Right lobe of liver (tissue), 6 donors: ENCODE results near the gene MPG. TPM values are rescaled to one million over a fixed set of nuclear protein-coding genes. Genes with fewer than 3 reads are reported as not detected.
"Not testable (repeated sequence)": the region's sequence is repeated elsewhere in the genome, so short reads cannot be mapped to it uniquely, and the experiment has no call there.

Experiments used
- ATAC-seq, 4 donors: fragments of 200-7000 bp; cut with Tn5 transposase; one replicate each; pipeline ENCODE4 v1.9.1; 2020; ENCODE audit warnings: mild to moderate bottlenecking in 4 of 4, moderate library complexity in 4 of 4
- DNase-seq, 3 donors: peaks; one replicate each; pipeline ENCODE4 v3.0.0-alpha.2; 2020
- H3K27ac ChIP-seq, 3 donors: fragments of 200-600 bp; one replicate each; pipeline ENCODE4 v1.8.0; 2022
- H3K27me3 ChIP-seq, 2 donors: fragments of 200-600 bp; one replicate each; pipeline ENCODE4 v1.8.0; 2022
- H3K36me3 ChIP-seq, 4 donors: fragments of 200-600 bp; sonication (generic) in 1 of 4; one replicate each; pipeline versions ENCODE4 v1.5.1 to v1.8.0; 2017 to 2022; ENCODE audit warnings: control low read depth in 1 of 4
- H3K4me1 ChIP-seq, 4 donors: fragments of 200-600 bp; sonication (generic) in 1 of 4; one replicate each; pipeline versions ENCODE4 v1.5.1 to v1.8.0; 2017 to 2022; ENCODE audit warnings: control low read depth in 1 of 4
- H3K4me3 ChIP-seq, 3 donors: fragments of 200-600 bp; one replicate each; pipeline ENCODE4 v1.8.0; 2022
- H3K9me3 ChIP-seq, 4 donors: fragments of 200-600 bp; sonication (generic) in 1 of 4; one replicate each; pipeline versions ENCODE4 v1.5.1 to v1.8.0; 2017 to 2022; ENCODE audit warnings: control low read depth in 1 of 4
- CTCF ChIP-seq, 4 donors: fragments of 200-600 bp in 3 of 4; fragments of 450-650 bp in 1 of 4; IDR thresholded peaks; one replicate each; pipeline versions ENCODE4 v1.5.1 to v1.8.0; 2016 to 2022; ENCODE audit warnings: antibody characterized with exemption in 4 of 4, mild to moderate bottlenecking in 2 of 4
- POLR2A ChIP-seq: fragments of 450-650 bp; IDR thresholded peaks from one replicate; pipeline ENCODE4 v1.6.1; 2017; ENCODE audit warnings: antibody characterized with exemption, mild to moderate bottlenecking
- WGBS: methylation state at CpG from one replicate; pipeline ENCODE4 v1.1.6; 2018; ENCODE audit warnings: low coverage, low lambda C conversion rate; ENCODE audit not compliant: insufficient coverage; ENCODE audit errors: missing lambda C conversion rate; 5-methylcytosine and 5-hydroxymethylcytosine counted together
- intact Hi-C, 2 donors: fragments of 100-400 bp; cut with DNase I; formaldehyde crosslinking; loops; one replicate each; pipeline versions ENCODE4 v1.11.2 to v1.14.1; 2022
- total RNA-seq, 6 experiments: library from RNA; depleted of rRNA in 2 of 6; stranded (reverse); fragments of >200 nt in 2 of 6; fragmentation: NEBNext Ultra II Directional in 3 of 6; extraction: Animal tissue kit (Norgen Biotek cat#: 25700) in 3 of 6; gene quantifications; one replicate each; pipeline versions ENCODE4 v1.1.0 to v1.2.4, GENCODE V29; 2016 to 2023
- donor health status: DM: no; HTN: yes; CAD: no.
- donor health status: DM: no; HTN: no; CAD: no.
- donor health status: DM: no; HTN: no; CAD: no.
- donor health status: DM: no; HTN: yes; CAD: no.
- donor health status: DM: no; HTN: yes; CAD: no.

The MPG gene
- total RNA-seq, 6 experiments from 2014 or later: 20.7 to 76.4 (median 26.9) TPM

- intact Hi-C loops: no loop called here
- TF ChIP-seq CTCF (IDR thresholded peaks at IDR 0.05): no peak
- no peak for TF ChIP-seq POLR2A
- no peak overlapping the region for H3K27ac ChIP-seq
- ATAC-seq (peak in 1 of 4 donors; percentile 26), DNase-seq (no peak)
- 73% methylated on average over 2 of the region's 3 CpGs for WGBS
- no peaks in the 10 kb centered on the region for H3K27me3 ChIP-seq
- no peak overlapping the region for H3K4me3 ChIP-seq
- H3K36me3 ChIP-seq: peaks cover 0 to 15% (median 0%) of the 10 kb centered on the region in 4 donors
- no peaks in the 10 kb centered on the region for H3K4me1 ChIP-seq
- H3K9me3 ChIP-seq: no peaks in the 10 kb centered on the region
Measured at GRCh38 chr16:119835-120491, 41.9 kb downstream of the MPG start.

GRCh38 chr16:120756-121155 is 42.7 kb downstream of the MPG start:
- intact Hi-C loops: no loop called here
- H3K4me1 ChIP-seq: no peaks in the 10 kb centered on the region
- DNase-seq: no peak
- no peaks in the 10 kb centered on the region for H3K9me3 ChIP-seq
- ATAC-seq: no peak
- WGBS: 93% methylated on average over 2 of the region's 2 CpGs
- H3K27ac ChIP-seq: no peak overlapping the region
- no peak for TF ChIP-seq CTCF (IDR thresholded peaks at IDR 0.05)
- TF ChIP-seq POLR2A: no peak
- H3K36me3 ChIP-seq: peaks cover 0 to 13% (median 0%) of the 10 kb centered on the region in 4 donors
- H3K27me3 ChIP-seq: no peaks in the 10 kb centered on the region
- H3K4me3 ChIP-seq: no peak overlapping the region

GRCh38 chr16:122361-122760 is 44.3 kb downstream of the MPG start:
- ATAC-seq (no peak), DNase-seq (no peak)
- no peaks in the 10 kb centered on the region for H3K9me3 ChIP-seq
- H3K27ac ChIP-seq: no peak overlapping the region
- no peaks in the 10 kb centered on the region for H3K4me1 ChIP-seq
- intact Hi-C loops: no loop called here
- TF ChIP-seq POLR2A (no peak), CTCF (IDR thresholded peaks at IDR 0.05) (no peak)
- WGBS: 57% methylated on average over 1 of the region's 1 CpG
- peaks cover 0 to 6% (median 0%) of the 10 kb centered on the region in 4 donors for H3K36me3 ChIP-seq
- no peak overlapping the region for H3K4me3 ChIP-seq
- no peaks in the 10 kb centered on the region for H3K27me3 ChIP-seq

GRCh38 chr16:123558-124350 is 45.7 kb downstream of the MPG start:
- H3K9me3 ChIP-seq, H3K27ac ChIP-seq, DNase-seq, H3K4me1 ChIP-seq, H3K36me3 ChIP-seq, H3K27me3 ChIP-seq, H3K4me3 ChIP-seq, intact Hi-C loops, ATAC-seq: not testable (repeated sequence)
- WGBS: 77% methylated on average over 11 of the region's 19 CpGs

- H3K4me3 ChIP-seq: no peak overlapping the region
- no peaks in the 10 kb centered on the region for H3K27me3 ChIP-seq
- ATAC-seq (no peak), DNase-seq (no peak)
- no peaks in the 10 kb centered on the region for H3K9me3 ChIP-seq
- H3K36me3 ChIP-seq: peaks cover 0 to 6% (median 0%) of the 10 kb centered on the region in 4 donors
- H3K27ac ChIP-seq: no peak overlapping the region
- no peak for TF ChIP-seq CTCF (IDR thresholded peaks at IDR 0.05)
- TF ChIP-seq POLR2A: no peak
- WGBS: no CpG with 5 or more reads among the region's 3 CpGs
- intact Hi-C loops: no loop called here
- no peaks in the 10 kb centered on the region for H3K4me1 ChIP-seq
Measured at GRCh38 chr16:125011-125410, 47.0 kb downstream of the MPG start.
